ENCODE data around the gene DAPK2. TPM values are rescaled to one million over a fixed set of nuclear protein-coding genes. Genes with fewer than 3 reads are reported as not detected.

Gene DAPK2
- total and polyA plus RNA-seq, 2 of the 13 experiments (the other 11 are each of a cell fraction or from before 2014, with no cell fraction given): 0.33 to 0.63 TPM

- TF ChIP-seq ZIK1 (CRISPR knock-in tag; IDR thresholded peaks at IDR 0.05; ENCODE audit: borderline replicate concordance, low read depth): no peak
- 0 out of 2 replicates have a peak, but pooled peaks have one; percentile 28 for TF ChIP-seq ZNF589 (CRISPR knock-in tag; conservative IDR thresholded peaks at IDR 0.05)
- TF ChIP-seq SETDB1 (CRISPR knock-in tag; IDR thresholded peaks at IDR 0.05; ENCODE audit: borderline replicate concordance): no peak
- no peak for TF ChIP-seq ZNF274 (CRISPR knock-in tag; IDR thresholded peaks at IDR 0.05)
- TF ChIP-seq BRCA1 (CRISPR knock-in tag; IDR thresholded peaks at IDR 0.05): no peak
- no peak for TF ChIP-seq NCOA1 (CRISPR knock-in tag; IDR thresholded peaks at IDR 0.05)
- no peak for TF ChIP-seq ZNF879 (CRISPR knock-in tag; IDR thresholded peaks at IDR 0.05)
- peak; percentile 97 for TF ChIP-seq RXRB (CRISPR knock-in tag; IDR thresholded peaks at IDR 0.05; ENCODE audit: borderline replicate concordance)
- no peak for TF ChIP-seq MLXIP (CRISPR knock-in tag; IDR thresholded peaks at IDR 0.05; ENCODE audit: borderline replicate concordance)
- no peak for TF ChIP-seq ZNF468 (CRISPR knock-in tag; IDR thresholded peaks at IDR 0.05)
- TF ChIP-seq MAFK (conservative IDR thresholded peaks at IDR 0.05 in 1 of 2, IDR thresholded peaks at IDR 0.05 in 1 of 2; ENCODE audit: low read length in 2 of 2): no peak
- TF ChIP-seq, protein P1, sequence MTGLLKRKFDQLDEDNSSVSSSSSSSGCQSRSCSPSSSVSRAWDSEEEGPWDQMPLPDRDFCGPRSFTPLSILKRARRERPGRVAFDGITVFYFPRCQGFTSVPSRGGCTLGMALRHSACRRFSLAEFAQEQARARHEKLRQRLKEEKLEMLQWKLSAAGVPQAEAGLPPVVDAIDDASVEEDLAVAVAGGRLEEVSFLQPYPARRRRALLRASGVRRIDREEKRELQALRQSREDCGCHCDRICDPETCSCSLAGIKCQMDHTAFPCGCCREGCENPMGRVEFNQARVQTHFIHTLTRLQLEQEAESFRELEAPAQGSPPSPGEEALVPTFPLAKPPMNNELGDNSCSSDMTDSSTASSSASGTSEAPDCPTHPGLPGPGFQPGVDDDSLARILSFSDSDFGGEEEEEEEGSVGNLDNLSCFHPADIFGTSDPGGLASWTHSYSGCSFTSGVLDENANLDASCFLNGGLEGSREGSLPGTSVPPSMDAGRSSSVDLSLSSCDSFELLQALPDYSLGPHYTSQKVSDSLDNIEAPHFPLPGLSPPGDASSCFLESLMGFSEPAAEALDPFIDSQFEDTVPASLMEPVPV (CRISPR knock-in tag; IDR thresholded peaks at IDR 0.05): no peak
- TF ChIP-seq TARDBP (CRISPR knock-in tag; IDR thresholded peaks at IDR 0.05): peak; percentile 83; the same call in 1 of the 2 replicates
- TF ChIP-seq ZNF138 (CRISPR knock-in tag; IDR thresholded peaks at IDR 0.05; ENCODE audit: low read depth): no peak
- TF ChIP-seq PHF20 (CRISPR knock-in tag; IDR thresholded peaks at IDR 0.05): no peak
- TF ChIP-seq, protein P2, sequence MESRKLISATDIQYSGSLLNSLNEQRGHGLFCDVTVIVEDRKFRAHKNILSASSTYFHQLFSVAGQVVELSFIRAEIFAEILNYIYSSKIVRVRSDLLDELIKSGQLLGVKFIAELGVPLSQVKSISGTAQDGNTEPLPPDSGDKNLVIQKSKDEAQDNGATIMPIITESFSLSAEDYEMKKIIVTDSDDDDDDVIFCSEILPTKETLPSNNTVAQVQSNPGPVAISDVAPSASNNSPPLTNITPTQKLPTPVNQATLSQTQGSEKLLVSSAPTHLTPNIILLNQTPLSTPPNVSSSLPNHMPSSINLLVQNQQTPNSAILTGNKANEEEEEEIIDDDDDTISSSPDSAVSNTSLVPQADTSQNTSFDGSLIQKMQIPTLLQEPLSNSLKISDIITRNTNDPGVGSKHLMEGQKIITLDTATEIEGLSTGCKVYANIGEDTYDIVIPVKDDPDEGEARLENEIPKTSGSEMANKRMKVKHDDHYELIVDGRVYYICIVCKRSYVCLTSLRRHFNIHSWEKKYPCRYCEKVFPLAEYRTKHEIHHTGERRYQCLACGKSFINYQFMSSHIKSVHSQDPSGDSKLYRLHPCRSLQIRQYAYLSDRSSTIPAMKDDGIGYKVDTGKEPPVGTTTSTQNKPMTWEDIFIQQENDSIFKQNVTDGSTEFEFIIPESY (CRISPR knock-in tag; IDR thresholded peaks at IDR 0.05): peak; percentile 33; the same call in 1 of the 2 replicates
- TF ChIP-seq ARNT2 (CRISPR knock-in tag; IDR thresholded peaks at IDR 0.05; ENCODE audit: low read depth): no peak
- TF ChIP-seq SMAD3 (CRISPR knock-in tag; IDR thresholded peaks at IDR 0.05): peak; percentile 90
- TF ChIP-seq, protein P3, sequence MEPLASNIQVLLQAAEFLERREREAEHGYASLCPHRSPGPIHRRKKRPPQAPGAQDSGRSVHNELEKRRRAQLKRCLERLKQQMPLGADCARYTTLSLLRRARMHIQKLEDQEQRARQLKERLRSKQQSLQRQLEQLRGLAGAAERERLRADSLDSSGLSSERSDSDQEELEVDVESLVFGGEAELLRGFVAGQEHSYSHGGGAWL (CRISPR knock-in tag; IDR thresholded peaks at IDR 0.05): no peak
- TF ChIP-seq CHCHD3 (CRISPR knock-in tag; IDR thresholded peaks at IDR 0.05): no peak
- TF ChIP-seq, protein P4, sequence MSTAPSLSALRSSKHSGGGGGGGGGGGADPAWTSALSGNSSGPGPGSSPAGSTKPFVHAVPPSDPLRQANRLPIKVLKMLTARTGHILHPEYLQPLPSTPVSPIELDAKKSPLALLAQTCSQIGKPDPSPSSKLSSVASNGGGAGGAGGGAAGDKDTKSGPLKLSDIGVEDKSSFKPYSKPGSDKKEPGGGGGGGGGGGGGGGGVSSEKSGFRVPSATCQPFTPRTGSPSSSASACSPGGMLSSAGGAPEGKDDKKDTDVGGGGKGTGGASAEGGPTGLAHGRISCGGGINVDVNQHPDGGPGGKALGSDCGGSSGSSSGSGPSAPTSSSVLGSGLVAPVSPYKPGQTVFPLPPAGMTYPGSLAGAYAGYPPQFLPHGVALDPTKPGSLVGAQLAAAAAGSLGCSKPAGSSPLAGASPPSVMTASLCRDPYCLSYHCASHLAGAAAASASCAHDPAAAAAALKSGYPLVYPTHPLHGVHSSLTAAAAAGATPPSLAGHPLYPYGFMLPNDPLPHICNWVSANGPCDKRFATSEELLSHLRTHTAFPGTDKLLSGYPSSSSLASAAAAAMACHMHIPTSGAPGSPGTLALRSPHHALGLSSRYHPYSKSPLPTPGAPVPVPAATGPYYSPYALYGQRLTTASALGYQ (CRISPR knock-in tag; IDR thresholded peaks at IDR 0.05): peak; percentile 95
These were observed 26.5 kb upstream of the DAPK2 start (continued) for GRCh38 chr15:64072812-64073211.

All from HepG2 (cell line).